PC-9 (cell line): ENCODE measurements around the gene RPL5. TPM values are rescaled to one million over a fixed set of nuclear protein-coding genes. Genes with fewer than 3 reads are reported as not detected.

Experiments
- BruUV-seq: library from RNA; stranded (reverse); fragments of 400-500 nt; replicated peaks from 2 replicates; lab custom pipeline; 2021; lab: Mats Ljungman, UMichigan
- CTCF ChIA-PET: fragments of 300-600 bp; sonication (Branson Sonifier 250); formaldehyde crosslinking; loops from one replicate; lab custom pipeline; 2022; ENCODE audit warnings: antibody characterized with exemption; lab: Charles Lee
- POLR2A ChIA-PET: fragments of 300-600 bp; sonication (Branson Sonifier 250); formaldehyde crosslinking; loops from one replicate; lab custom pipeline; 2022; ENCODE audit warnings: antibody characterized with exemption; ENCODE audit not compliant: unreplicated experiment; lab: Charles Lee
- DNase-seq, 2 experiments: peaks; one replicate each; pipeline versions ENCODE4 v3.0.0 to v3.0.0-alpha.2; 2015 to 2022; ENCODE audit warnings: mixed read lengths in 1 of 2
- H2AFZ ChIP-seq: fragments of 200-600 bp; sonication (generic); 2 replicates; pipeline ENCODE4 v1.8.1; 2017; ENCODE audit warnings: antibody characterized with exemption
- H3F3A ChIP-seq: fragments of 200-600 bp; sonication (generic); 2 replicates; pipeline ENCODE4 v1.8.1; 2017; ENCODE audit warnings: antibody characterized with exemption, mild to moderate bottlenecking, low read depth; ENCODE audit not compliant: insufficient read depth
- H3K27ac ChIP-seq: fragments of 200-600 bp; sonication (generic); 2 replicates; pipeline ENCODE4 v1.6.1; 2016; ENCODE audit warnings: mixed run types
- H3K27me3 ChIP-seq: fragments of 200-600 bp; sonication (generic); 2 replicates; pipeline ENCODE4 v1.6.1; 2016; ENCODE audit warnings: low read depth, mixed run types; ENCODE audit not compliant: insufficient read depth
- H3K36me3 ChIP-seq: fragments of 200-600 bp; sonication (generic); 2 replicates; pipeline ENCODE4 v1.6.1; 2016; ENCODE audit warnings: low read depth, mixed run types
- H3K4me1 ChIP-seq: fragments of 200-600 bp; sonication (generic); replicated peaks from 2 replicates; pipeline ENCODE4 v1.6.1; 2016; ENCODE audit warnings: mixed run types; ENCODE audit not compliant: insufficient read depth
- H3K4me2 ChIP-seq: fragments of 200-600 bp; sonication (generic); 2 replicates; pipeline ENCODE4 v1.6.1; 2017; ENCODE audit warnings: mixed run types
- H3K4me3 ChIP-seq: fragments of 200-600 bp; sonication (generic); 2 replicates; pipeline ENCODE4 v1.6.1; 2016; ENCODE audit warnings: mixed run types
- H3K79me2 ChIP-seq: fragments of 200-600 bp; sonication (generic); 2 replicates; pipeline ENCODE4 v1.6.1; 2017; ENCODE audit warnings: low read depth, mixed run types
- H3K9me2 ChIP-seq: fragments of 200-600 bp; sonication (generic); 2 replicates; pipeline ENCODE4 v1.8.1; 2017; ENCODE audit warnings: mild to moderate bottlenecking; ENCODE audit not compliant: insufficient read depth
- H3K9me3 ChIP-seq: fragments of 200-600 bp; sonication (generic); 2 replicates; pipeline ENCODE4 v1.8.1; 2016; ENCODE audit warnings: low read depth; ENCODE audit not compliant: insufficient read depth
- H4K20me1 ChIP-seq: fragments of 200-600 bp; sonication (generic); 2 replicates; pipeline ENCODE4 v1.8.1; 2017; ENCODE audit not compliant: insufficient read depth
- EZH2 ChIP-seq: fragments of 200-600 bp; sonication (generic); IDR thresholded peaks from 2 replicates; pipeline ENCODE4 v1.8.0; 2017; ENCODE audit warnings: antibody characterized with exemption, low read depth
- intact Hi-C: fragments of 100-400 bp; cut with micrococcal nuclease; formaldehyde crosslinking; loops from one replicate; pipeline ENCODE4 v1.10.0; 2022; ENCODE audit not compliant: unreplicated experiment
- total RNA-seq: library from RNA; stranded (reverse); gene quantifications from 2 replicates; pipeline ENCODE4 v1.2.3, GENCODE V29; 2021
- TF ChIP-seq, protein P1 (sequence below): fragments of 200-600 bp; sonication (generic); conservative IDR thresholded peaks from 2 replicates; pipeline ENCODE4 v1.6.1; 2017; ENCODE audit warnings: mixed run types, antibody characterized with exemption, mild to moderate bottlenecking, moderate library complexity

Gene RPL5
- total RNA-seq, 1 experiment from 2014 or later, result 1,050 TPM

DNA sequence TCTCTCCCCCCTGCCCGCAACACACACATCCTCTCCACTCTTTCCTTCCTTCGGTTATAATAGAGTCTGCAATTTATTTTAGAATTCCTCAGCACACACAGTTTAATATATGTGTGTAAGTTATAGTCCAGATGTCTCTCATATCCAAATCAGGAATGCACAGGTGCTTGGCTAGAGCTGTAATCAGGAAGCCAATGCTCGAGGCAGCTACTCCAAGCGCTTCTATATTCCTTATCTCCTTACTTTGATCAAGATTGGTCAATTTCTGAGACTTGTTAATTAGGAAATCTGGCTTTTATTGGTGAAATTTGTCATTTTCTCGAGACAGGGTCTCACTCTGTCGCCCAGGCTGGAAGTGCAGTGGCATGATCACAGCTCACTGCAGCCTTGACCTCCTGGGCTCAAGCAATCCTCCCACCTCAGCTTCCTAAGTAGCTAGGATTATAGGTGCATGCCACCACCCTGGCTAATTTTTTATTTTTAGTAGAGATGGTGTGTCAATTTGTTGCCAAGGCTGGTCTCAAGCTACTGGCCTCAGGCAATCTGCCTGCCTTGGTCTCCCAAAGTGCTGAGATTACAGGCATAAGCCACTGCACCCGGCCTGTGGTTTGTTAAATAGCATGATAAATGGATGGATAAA lies 27.7 kb downstream of the RPL5 start:
- H3K9me2 ChIP-seq, result no peaks in the 10 kb centered on the region
- no peak overlapping the region for H3K4me3 ChIP-seq
- TF ChIP-seq EZH2, result no peak
- TF ChIP-seq, protein P1, sequence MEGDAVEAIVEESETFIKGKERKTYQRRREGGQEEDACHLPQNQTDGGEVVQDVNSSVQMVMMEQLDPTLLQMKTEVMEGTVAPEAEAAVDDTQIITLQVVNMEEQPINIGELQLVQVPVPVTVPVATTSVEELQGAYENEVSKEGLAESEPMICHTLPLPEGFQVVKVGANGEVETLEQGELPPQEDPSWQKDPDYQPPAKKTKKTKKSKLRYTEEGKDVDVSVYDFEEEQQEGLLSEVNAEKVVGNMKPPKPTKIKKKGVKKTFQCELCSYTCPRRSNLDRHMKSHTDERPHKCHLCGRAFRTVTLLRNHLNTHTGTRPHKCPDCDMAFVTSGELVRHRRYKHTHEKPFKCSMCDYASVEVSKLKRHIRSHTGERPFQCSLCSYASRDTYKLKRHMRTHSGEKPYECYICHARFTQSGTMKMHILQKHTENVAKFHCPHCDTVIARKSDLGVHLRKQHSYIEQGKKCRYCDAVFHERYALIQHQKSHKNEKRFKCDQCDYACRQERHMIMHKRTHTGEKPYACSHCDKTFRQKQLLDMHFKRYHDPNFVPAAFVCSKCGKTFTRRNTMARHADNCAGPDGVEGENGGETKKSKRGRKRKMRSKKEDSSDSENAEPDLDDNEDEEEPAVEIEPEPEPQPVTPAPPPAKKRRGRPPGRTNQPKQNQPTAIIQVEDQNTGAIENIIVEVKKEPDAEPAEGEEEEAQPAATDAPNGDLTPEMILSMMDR, result no peak
- no TSS peak for BruUV-seq
- no peaks in the 10 kb centered on the region for H3K36me3 ChIP-seq
- no peak overlapping the region for H3K27ac ChIP-seq
- intact Hi-C loops, result loop anchor here (1.0 kb wide), 3 partner anchors 101 to 203 kb away; no protein-coding TSS in a partner anchor
- POLR2A ChIA-PET, result interaction anchor here (0.5 kb wide), 1 partner anchor 131 kb away, joined by 4 read pairs; no protein-coding TSS in a partner anchor
- DNase-seq, result no peak
- H2AFZ ChIP-seq, result no peak overlapping the region
- CTCF ChIA-PET, result interaction anchor here (0.6 to 1.2 kb wide), 8 partner anchors 19 to 624 kb away, joined by 3 to 11 read pairs (median 3); no protein-coding TSS in a partner anchor
- no peaks in the 10 kb centered on the region for H3K4me1 ChIP-seq
- H3K4me2 ChIP-seq, result no peak overlapping the region
- H4K20me1 ChIP-seq, result no peaks in the 10 kb centered on the region
- H3F3A ChIP-seq, result no peaks in the 10 kb centered on the region; the same call in 1 of the 2 replicates
- H3K9me3 ChIP-seq, result no peaks in the 10 kb centered on the region
- no peaks in the 10 kb centered on the region for H3K79me2 ChIP-seq
- H3K27me3 ChIP-seq, result no peaks in the 10 kb centered on the region

DNA sequence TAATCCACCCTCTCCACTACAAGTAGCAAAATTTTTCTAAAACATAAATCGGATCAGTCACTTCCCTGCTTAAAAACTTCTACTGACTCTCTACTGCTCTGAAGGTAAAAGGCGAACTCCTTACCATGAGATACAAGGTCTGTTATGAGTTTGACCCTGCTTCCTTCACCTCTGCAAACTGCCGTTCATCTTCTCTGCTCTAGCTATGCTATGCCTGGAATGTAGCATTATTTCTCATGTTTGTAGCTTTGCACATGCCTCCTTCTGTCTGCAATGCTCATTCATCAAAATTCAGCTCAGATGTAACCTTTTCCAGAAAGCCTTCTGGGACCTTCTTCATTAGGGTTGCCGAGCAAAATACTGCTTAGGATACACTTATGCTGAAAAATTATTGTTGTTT lies 30.8 kb downstream of the RPL5 start:
- no peaks in the 10 kb centered on the region; the same call in 1 of the 2 replicates for H3F3A ChIP-seq
- DNase-seq, result no peak
- H3K79me2 ChIP-seq, result no peaks in the 10 kb centered on the region
- BruUV-seq, result no TSS peak
- H3K27me3 ChIP-seq, result no peaks in the 10 kb centered on the region
- H3K9me2 ChIP-seq, result no peaks in the 10 kb centered on the region
- ChIA-PET CTCF (interaction anchor here (0.6 to 1.2 kb wide), 2 partner anchors 97 to 200 kb away, joined by 3 to 4 read pairs; no protein-coding TSS in a partner anchor), POLR2A (interaction anchor here (0.6 kb wide), 1 partner anchor 76 kb away, joined by 5 read pairs; no protein-coding TSS in a partner anchor)
- H4K20me1 ChIP-seq, result no peaks in the 10 kb centered on the region
- intact Hi-C loops, result no loop called here
- no peak overlapping the region for H3K4me3 ChIP-seq
- H3K36me3 ChIP-seq, result no peaks in the 10 kb centered on the region
- TF ChIP-seq, protein P1, result no peak
- no peak for TF ChIP-seq EZH2
- no peak overlapping the region for H3K4me2 ChIP-seq
- H3K4me1 ChIP-seq, result no peaks in the 10 kb centered on the region
- H3K27ac ChIP-seq, result no peak overlapping the region
- no peak overlapping the region for H2AFZ ChIP-seq
- no peaks in the 10 kb centered on the region for H3K9me3 ChIP-seq

DNA sequence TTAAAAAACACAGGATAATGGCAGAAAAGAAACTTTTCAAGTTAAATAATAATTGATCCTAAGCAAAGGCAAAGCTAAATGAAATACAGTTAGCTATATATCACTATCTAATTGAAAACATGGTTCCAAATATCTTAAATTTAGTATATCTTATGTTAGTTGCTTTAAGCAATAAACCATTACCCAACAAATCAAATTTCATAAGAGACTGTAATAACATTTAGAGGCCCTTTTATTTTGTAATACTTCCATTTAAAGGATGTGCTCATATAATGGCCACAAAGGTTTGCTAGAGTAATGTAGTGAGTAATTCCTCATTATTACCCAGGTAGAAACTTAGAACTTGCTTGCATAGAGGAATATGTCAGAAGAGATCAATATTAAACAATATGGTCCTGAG lies 32.3 kb downstream of the RPL5 start:
- no peak for DNase-seq
- no peak overlapping the region for H3K4me3 ChIP-seq
- no peaks in the 10 kb centered on the region for H3K4me1 ChIP-seq
- no peaks in the 10 kb centered on the region for H3K79me2 ChIP-seq
- no peak overlapping the region for H3K4me2 ChIP-seq
- H4K20me1 ChIP-seq, result no peaks in the 10 kb centered on the region
- no peaks in the 10 kb centered on the region; the same call in 1 of the 2 replicates for H3F3A ChIP-seq
- no TSS peak for BruUV-seq
- no peaks in the 10 kb centered on the region for H3K9me3 ChIP-seq
- H3K36me3 ChIP-seq, result no peaks in the 10 kb centered on the region
- no peaks in the 10 kb centered on the region for H3K27me3 ChIP-seq
- intact Hi-C loops, result no loop called here
- H3K27ac ChIP-seq, result no peak overlapping the region
- TF ChIP-seq, protein P1, result no peak
- no peak for TF ChIP-seq EZH2
- ChIA-PET CTCF (interaction anchor here (0.7 kb wide), 1 partner anchor 59 kb away, joined by 5 read pairs; no protein-coding TSS in a partner anchor), POLR2A (no interaction called here)
- no peaks in the 10 kb centered on the region for H3K9me2 ChIP-seq
- no peak overlapping the region for H2AFZ ChIP-seq
